ENCODE results near the gene MEDAG.

The MEDAG gene

GRCh38 chr13:30927595-30927994, 21.5 kb downstream of the MEDAG start:
- TF ChIP-seq CTCF (IDR thresholded peaks at IDR 0.05; ENCODE audit: control insufficient read depth, extremely low read depth, insufficient read depth) = no peak
- no peak overlapping the region for H3K4me3 ChIP-seq (ENCODE audit: low read depth, low read length)
- DNase-seq (ENCODE audit: low read depth) = no peak

GRCh38 chr13:30928978-30929377, 22.9 kb downstream of the MEDAG start:
- DNase-seq (ENCODE audit: low read depth) = no peak
- no peak for TF ChIP-seq CTCF (IDR thresholded peaks at IDR 0.05; ENCODE audit: control insufficient read depth, extremely low read depth, insufficient read depth)
- H3K4me3 ChIP-seq (ENCODE audit: low read depth, low read length) = no peak overlapping the region

GRCh38 chr13:30932481-30933353, 26.6 kb downstream of the MEDAG start, which contains the start of gene TEX26:
TEX26 (plus strand) TSS chr13:30932656; CDS start chr13:30932716, 60 bp downstream.
- TF ChIP-seq CTCF (IDR thresholded peaks at IDR 0.05; ENCODE audit: control insufficient read depth, extremely low read depth, insufficient read depth) = no peak
- no peak for DNase-seq (ENCODE audit: low read depth)
- H3K4me3 ChIP-seq (ENCODE audit: low read depth, low read length) = no peak within 1 kb of the TSS

GRCh38 chr13:30933354-30933670, 27.2 kb downstream of the MEDAG start:
- DNase-seq (ENCODE audit: low read depth) = no peak
- TF ChIP-seq CTCF (IDR thresholded peaks at IDR 0.05; ENCODE audit: control insufficient read depth, extremely low read depth, insufficient read depth) = no peak
- H3K4me3 ChIP-seq (ENCODE audit: low read depth, low read length) = no peak overlapping the region

GRCh38 chr13:30934381-30934780, 28.3 kb downstream of the MEDAG start:
- no peak for DNase-seq (ENCODE audit: low read depth)
- TF ChIP-seq CTCF (IDR thresholded peaks at IDR 0.05; ENCODE audit: control insufficient read depth, extremely low read depth, insufficient read depth) = no peak
- H3K4me3 ChIP-seq (ENCODE audit: low read depth, low read length) = no peak overlapping the region

- H3K4me3 ChIP-seq (ENCODE audit: low read depth, low read length) = no peak overlapping the region
- DNase-seq (ENCODE audit: low read depth) = no peak
- TF ChIP-seq CTCF (IDR thresholded peaks at IDR 0.05; ENCODE audit: control insufficient read depth, extremely low read depth, insufficient read depth) = no peak
Measured at GRCh38 chr13:30934803-30935202, 28.7 kb downstream of the MEDAG start.

GRCh38 chr13:30936971-30937370, 30.9 kb downstream of the MEDAG start:
- H3K4me3 ChIP-seq (ENCODE audit: low read depth, low read length) = no peak overlapping the region
- no peak for DNase-seq (ENCODE audit: low read depth)
- TF ChIP-seq CTCF (IDR thresholded peaks at IDR 0.05; ENCODE audit: control insufficient read depth, extremely low read depth, insufficient read depth) = no peak
